A549 (cell line): ENCODE results near the gene BMX.

Experiments
- EP300 ChIP-seq, 2 experiments: fragments of >200 bp; sonication (Bioruptor Twin); formaldehyde crosslinking; IDR thresholded peaks; 2 replicates in 1 of 2; 3 replicates in 1 of 2; pipeline ENCODE4 v1.6.1; 2016 to 2017
- ESRRA ChIP-seq: fragments of 150-350 bp; IDR thresholded peaks from 2 replicates; pipeline ENCODE4 v1.6.1; 2014; ENCODE audit warnings: mild to moderate bottlenecking, low read length, borderline replicate concordance
- POLR2A ChIP-seq: IDR thresholded peaks from 2 replicates; pipeline ENCODE4 v1.6.1; 2012; ENCODE audit warnings: mild to moderate bottlenecking, low read length
- POLR2AphosphoS2 ChIP-seq: conservative IDR thresholded peaks from 2 replicates; pipeline ENCODE4 v1.6.1; 2012; ENCODE audit warnings: low read length, improper control_type of control experiment, inconsistent platforms
- TF ChIP-seq, protein P1 (sequence below): fragments of 150-350 bp; IDR thresholded peaks from 2 replicates; pipeline ENCODE4 v1.6.1; 2014; ENCODE audit warnings: low read depth, mild to moderate bottlenecking, low read length
- TF ChIP-seq, protein P2 (sequence below): fragments of >200 bp; sonication (Bioruptor Twin); formaldehyde crosslinking; IDR thresholded peaks from 3 replicates; pipeline ENCODE4 v1.5.1; 2016

DNA sequence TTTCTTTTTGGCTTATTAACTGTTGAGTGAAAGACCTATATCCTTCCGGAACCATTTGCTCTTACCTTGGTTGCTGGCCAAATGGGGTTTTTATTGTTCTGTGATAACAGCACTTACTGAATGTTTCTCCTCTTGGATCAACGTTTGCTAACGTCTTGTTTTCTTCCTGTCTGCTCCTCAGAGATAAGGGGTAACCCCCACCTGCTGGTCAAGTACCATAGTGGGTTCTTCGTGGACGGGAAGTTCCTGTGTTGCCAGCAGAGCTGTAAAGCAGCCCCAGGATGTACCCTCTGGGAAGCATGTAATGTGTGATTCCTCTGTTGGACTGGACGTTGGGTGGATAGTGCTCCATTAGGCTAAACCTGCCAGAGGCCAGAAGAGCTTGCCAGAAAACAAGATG is 15.3 kb downstream of the BMX start:
- TF ChIP-seq POLR2A (no peak), EP300 (IDR thresholded peaks at IDR 0.05) (no peak), POLR2AphosphoS2 (no peak), ESRRA (no peak)
- TF ChIP-seq, protein P1, sequence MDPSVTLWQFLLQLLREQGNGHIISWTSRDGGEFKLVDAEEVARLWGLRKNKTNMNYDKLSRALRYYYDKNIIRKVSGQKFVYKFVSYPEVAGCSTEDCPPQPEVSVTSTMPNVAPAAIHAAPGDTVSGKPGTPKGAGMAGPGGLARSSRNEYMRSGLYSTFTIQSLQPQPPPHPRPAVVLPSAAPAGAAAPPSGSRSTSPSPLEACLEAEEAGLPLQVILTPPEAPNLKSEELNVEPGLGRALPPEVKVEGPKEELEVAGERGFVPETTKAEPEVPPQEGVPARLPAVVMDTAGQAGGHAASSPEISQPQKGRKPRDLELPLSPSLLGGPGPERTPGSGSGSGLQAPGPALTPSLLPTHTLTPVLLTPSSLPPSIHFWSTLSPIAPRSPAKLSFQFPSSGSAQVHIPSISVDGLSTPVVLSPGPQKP = no peak
- TF ChIP-seq, protein P2, sequence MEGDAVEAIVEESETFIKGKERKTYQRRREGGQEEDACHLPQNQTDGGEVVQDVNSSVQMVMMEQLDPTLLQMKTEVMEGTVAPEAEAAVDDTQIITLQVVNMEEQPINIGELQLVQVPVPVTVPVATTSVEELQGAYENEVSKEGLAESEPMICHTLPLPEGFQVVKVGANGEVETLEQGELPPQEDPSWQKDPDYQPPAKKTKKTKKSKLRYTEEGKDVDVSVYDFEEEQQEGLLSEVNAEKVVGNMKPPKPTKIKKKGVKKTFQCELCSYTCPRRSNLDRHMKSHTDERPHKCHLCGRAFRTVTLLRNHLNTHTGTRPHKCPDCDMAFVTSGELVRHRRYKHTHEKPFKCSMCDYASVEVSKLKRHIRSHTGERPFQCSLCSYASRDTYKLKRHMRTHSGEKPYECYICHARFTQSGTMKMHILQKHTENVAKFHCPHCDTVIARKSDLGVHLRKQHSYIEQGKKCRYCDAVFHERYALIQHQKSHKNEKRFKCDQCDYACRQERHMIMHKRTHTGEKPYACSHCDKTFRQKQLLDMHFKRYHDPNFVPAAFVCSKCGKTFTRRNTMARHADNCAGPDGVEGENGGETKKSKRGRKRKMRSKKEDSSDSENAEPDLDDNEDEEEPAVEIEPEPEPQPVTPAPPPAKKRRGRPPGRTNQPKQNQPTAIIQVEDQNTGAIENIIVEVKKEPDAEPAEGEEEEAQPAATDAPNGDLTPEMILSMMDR = no peak
